HG03045 (cell line): ENCODE data around the gene SERPINA10.

Experiments
- ATAC-seq: cut with Tn5 transposase; IDR thresholded peaks from one replicate; pipeline ENCODE4 v1.9.1; 2021; ENCODE audit warnings: mild to moderate bottlenecking, moderate library complexity; ENCODE audit not compliant: unreplicated experiment

The SERPINA10 gene, protein sequence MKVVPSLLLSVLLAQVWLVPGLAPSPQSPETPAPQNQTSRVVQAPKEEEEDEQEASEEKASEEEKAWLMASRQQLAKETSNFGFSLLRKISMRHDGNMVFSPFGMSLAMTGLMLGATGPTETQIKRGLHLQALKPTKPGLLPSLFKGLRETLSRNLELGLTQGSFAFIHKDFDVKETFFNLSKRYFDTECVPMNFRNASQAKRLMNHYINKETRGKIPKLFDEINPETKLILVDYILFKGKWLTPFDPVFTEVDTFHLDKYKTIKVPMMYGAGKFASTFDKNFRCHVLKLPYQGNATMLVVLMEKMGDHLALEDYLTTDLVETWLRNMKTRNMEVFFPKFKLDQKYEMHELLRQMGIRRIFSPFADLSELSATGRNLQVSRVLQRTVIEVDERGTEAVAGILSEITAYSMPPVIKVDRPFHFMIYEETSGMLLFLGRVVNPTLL

DNA sequence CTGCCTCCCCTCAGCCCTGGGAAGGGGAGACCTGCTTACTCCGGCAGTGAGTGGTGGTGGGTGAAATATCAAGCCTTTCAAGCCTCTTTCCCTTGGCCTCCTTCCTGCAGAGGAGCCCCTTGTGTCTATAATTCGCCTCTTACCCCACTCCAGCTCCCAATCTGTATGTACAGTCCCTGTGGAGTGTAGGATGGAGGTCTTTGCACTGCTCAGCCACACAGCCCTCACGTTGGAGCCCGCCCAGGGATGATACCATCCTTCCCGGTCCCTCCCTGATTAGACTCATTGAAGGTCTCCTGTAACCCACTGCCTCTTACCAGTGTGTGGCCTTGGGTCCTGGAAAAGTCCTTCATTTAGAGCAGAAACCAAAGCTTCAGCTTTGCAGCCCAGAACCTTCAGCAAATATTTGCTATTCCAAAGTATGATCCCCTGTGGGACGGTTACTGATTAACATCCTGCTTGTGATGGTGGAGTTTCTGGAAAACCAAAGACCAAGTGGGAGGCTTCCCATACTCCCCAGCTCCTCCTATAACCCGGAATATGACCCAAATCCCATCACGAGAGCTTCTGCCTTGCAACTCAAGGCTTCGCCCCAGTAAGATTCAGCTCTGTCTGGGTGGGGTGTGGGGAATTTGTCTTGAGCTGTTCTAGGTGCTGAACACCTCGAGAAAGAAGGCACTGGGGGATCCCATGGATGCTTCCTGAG is at the start of gene SERPINA10:
Gene SERPINA10 (minus strand): TSS at position 397 of the 706 bp plus-strand sequence. CDS start 2,675 bp downstream, outside the sequence.
- ATAC-seq, result no peak

DNA sequence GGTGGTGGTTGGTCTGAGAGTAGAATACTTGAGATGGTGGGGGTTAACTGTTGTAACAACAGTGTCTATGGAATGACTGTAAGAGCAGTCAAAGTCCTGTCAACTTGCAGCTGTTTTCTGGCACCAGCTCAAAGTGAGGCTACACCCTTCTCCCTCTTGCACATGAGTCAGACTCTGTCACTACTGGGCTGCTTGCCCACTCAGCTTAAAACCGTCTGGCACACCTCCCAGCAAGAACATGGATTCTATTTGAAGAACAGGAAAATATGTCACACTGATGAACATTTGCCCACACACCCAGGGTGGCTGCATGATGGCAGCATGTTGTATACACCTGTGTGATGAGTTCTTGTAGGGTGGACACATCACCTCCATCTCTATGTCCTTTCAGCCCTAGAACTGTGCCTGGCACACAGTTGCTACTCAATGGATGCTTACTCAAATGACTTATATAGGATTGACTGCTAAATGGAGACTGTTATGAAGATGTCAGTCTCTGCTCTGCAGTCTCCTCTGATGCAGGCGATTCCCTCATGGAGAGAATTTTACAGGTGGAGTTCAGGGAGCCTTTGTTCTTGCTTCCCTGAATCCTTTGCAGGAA is 49.4 kb upstream of the SERPINA10 start:
- no peak for ATAC-seq

DNA sequence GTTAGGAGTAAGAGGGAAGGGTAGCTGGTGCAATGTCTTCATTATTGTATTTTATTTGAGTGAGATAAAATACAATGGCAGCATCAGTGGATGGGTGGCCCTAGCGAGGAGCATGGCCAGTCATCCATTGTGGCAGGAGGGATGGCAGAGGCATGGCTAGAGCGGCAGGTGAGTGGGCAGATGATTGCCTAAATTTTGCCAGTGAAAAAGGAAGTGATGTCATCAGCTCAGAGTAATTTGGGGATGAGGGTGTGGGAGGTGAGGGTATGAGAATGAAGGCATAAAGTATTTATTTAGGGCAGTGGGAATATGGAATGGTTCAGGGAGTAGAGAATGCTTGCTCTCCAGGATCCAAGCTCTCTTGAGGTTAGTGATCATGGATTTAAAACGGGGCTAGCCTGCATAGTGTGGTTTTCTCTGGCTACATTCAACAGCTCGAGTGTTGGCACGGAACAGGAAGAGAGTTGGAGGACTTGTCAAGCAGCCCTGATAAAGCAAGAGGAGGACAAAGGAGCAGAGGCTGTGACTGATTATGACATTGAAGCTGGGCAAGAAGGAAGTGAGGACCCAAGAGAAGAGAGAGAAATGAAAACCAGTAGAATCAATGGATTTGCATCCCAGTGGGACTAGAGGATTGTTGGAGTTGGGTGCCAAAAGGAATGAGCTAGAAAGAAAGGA is 48.7 kb upstream of the SERPINA10 start:
- ATAC-seq, result no peak

DNA sequence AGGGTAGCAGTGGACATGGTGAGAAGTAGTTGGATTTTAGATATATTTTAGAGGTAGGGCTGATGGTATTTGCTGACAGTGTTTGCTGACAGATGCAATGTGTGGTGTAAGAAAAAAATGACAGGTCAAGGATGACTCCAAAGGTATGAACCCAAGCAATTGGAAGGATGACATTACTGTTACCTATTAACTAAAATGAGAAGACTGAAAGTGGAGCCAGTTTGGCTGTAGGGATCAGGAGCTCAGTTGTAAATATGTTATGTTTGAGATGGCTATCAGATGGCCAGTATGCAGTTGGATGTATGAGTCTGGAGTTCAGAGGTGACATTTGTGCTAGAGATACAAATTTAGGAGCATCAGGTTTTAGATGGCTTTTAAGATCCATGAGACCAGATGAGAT is 47.5 kb upstream of the SERPINA10 start:
- ATAC-seq, result no peak

DNA sequence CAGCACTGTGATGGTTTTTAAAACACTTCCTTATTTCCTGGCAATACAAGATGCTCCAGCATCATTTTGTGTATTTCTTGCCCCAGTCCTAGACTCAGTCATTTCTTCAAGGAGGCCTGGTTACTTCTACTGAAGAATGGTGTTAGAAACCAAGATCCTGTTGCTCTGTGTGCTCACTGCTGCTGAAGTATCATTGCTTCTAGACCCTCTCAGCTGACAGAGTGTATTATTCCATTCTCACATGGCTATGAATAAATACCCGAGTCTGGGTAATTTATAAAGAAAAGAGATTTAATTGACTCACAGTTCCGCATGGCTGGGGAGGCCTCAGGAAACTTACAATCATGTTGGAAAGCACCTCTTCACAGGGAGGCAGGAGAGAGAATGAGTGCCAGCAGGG is 45.0 kb upstream of the SERPINA10 start:
- no peak for ATAC-seq

DNA sequence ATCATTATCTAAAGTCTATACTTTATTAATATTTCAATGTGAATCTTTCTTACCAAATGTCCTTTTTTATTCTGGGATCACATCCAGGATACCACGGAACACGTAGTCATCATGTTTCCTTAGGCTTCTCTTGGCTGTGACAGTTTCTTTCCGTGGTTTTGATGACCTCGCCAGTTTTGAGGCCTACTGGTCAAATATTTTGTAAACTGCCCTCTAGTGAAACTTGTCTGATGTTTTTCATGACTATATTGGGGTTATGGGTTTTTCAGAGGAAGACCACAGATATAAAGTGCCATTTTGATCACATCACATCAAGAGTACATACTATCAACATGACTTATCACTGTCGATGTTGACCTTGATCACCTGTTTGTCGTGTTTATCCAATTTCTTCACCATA is 44.2 kb upstream of the SERPINA10 start:
- ATAC-seq, result no peak

DNA sequence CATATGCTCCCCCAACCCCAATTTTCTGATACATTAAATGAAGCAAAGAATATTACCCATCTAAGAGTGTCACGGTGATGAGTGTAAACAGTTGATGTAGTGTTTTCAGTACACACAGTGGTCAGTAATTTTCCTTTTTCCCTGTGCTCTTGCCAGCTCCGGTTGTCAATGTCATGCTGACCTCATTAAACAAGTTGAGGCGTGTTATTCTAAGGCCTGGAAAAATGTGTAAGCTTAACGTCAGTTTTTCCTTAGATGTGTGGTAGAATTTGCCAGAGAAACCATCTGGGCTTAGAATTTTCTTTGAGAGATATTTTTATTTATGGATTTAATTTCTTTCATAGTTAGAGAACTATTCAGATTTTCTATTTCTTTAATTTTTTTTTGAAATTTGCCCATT is 41.8 kb upstream of the SERPINA10 start:
- ATAC-seq, result no peak

DNA sequence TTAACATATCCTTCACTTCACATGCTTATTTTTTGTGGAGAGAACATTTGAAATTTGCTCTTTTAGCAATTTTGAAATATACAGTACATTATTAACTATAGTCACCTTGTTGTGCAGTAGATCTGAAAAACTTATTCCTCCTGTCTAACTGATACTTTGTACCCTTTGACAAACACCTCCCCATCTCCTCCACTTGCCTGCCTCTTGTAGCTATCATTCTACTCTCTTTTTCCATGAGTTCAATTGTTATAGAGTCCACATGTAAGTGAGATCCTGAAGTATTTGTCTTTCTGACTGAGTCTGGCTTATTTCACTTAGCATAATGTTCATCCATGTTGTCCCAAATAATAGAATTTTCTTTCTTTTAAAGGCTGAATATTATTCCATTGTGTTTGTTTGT is 39.5 kb upstream of the SERPINA10 start:
- no peak for ATAC-seq

DNA sequence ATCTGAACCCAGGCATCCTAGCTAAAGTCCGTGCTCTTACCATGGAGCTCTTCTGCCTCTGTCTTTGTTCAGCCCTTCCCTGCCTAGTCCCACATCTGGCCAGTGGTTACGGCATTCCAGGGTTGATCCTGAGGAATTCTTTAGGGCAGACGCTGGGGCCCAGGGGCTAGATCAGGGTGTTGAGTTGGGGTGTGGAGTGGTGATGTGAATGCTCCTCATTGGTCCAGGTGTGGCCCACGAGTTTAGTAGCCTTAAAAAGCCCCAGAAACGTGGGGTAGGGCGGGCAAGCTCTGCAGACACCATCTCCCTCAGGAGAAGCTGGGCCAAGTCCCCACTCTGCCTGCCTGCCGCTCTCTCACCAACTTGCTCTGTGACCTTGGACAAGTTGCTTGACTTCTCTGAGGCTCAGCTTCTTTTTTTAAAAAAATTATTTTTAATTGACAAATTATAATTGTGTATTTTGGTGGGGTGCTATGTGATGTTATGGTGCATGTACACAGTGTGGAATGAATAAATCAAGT is 39.1 kb upstream of the SERPINA10 start:
- ATAC-seq, result no peak

DNA sequence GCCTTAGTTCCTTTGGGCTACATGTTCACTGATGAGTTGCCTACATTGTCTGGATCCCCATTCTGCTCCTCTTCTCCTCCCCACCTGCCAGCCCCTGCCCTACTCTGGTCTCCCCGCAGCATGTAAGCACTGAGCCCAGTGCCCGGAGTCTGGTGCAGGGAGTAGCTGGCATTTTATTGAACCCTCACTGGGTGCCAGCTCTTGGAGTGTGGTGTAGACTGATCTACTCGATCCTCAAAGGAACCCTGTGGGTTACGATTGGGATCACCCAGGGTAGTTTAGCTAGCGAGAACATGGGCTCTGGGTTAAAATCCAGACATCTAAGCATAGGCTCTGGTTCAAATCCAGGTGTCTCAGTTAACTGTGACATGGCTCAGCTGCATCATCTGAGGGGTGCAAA is 38.4 kb upstream of the SERPINA10 start:
- ATAC-seq, result no peak

DNA sequence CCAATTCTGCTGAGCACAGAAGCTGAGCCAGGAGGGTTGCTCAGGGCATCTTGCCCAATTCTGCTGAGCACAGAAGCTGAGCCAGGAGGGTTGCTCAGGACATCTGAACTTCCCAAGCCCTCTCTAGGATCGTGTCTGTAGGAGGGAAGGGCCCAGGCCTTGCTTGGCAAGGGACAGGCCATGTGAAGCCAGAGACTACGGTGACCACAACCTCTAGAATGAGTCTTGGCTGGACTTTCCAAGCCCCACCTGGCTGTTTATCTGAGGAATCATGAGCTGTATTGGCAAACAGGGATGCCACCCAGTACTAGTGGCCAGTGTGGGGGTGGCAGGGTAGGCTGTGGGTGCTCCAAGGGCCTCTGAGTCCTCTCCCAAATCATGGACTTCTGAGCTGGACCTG is 37.8 kb upstream of the SERPINA10 start:
- ATAC-seq, result no peak

DNA sequence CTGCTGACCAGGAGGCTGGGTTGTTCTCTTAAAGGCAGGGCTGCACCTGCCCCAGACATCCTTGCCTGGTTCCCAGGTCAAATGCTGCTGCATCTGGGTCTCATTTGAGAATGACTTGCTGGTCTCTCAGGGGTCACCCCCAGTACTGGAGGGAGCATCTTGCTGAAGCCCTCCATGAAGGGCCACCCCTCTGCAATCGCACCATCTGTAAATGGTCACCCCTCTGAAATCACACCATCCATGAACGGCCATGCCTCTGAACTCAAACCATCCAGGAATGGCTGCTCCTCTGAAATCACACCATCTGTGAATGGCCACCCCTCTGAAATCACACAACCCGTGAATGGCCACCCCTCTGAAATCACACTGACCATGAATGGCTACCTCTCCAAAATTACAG is 37.4 kb upstream of the SERPINA10 start:
- ATAC-seq, result no peak

DNA sequence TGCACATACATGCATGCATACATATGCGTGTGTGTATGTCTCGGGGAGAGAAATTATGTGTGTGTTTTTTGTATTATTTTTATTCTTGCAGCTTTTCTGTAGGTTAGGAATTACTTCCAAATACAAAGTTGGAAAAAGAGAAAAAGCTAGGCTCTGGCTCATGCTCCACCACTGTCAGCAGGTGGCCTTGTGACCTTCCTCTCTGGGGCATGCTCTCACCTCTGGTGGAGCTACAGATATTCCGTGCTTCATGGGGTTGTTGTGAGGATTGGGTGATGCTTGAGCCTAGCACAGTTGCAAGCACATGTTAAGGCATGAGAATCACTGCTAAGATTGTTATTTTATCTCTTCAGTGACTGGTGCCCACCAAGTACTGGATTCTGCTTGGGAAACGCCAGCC is 36.8 kb upstream of the SERPINA10 start:
- ATAC-seq, result no peak

DNA sequence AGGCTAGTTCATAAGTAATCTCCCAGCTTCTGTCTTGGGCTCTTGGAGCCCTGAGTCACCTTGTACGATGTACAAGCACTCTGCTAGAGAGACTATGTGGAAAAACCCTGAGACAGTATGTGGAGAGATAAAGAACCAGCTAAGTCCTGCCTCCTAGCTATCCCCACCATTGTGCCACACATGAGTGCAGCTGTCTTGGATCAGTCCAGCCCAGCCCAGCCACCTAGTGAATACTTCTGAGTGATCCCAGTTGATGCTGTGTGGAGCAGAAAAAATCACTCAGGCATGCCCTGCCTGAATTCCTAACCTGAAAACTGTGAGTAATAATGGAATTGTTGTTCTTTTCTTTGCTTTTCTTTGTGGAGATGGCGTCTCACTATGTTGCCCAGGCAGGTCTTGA is 35.1 kb upstream of the SERPINA10 start:
- ATAC-seq, result no peak

DNA sequence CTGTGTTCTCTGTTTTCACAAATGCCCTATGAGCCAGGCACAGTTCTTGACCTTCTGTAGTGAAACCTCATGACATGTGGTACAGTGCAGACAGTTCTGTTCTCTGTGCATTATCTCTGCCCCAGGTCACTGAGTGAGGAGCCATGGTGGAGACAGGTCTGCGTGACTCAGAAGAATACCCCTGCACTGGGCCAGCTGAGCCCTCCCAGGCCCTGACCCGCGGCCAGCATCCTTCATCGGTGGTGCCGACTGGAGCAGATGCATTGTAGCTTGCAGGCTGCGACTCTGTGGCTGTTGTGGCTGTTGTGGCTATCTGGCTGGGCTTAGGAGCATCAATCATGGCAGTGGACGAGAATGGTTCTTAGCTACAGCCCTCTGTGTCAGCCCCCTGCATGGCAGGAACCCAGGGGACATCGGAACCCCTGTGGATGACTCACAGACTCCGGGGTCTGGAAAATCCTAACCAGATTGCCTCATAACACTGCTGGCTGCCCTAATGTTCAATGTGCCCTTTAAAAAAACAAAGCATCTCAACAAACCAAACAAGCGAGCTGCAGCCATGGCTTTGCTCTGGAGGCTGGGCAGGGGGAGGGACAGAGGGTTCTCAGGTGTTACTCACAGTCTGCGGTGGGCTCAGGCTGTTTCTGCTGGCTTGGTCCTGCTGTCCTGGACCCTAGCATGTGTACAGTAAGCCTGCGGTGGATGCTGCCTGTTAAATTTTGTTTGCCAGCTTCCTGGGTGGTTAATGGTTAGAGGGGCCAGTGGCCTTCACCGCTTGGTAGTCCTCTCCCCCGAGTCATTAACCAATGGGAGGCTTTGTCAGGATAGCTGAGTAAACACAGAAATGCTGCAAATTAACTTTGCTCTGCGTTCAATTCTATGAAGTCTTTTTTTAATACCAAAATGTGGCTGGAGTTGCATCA is 29.8 kb upstream of the SERPINA10 start, which contains the start of gene SERPINA6:
Gene SERPINA6 (minus strand): TSS at position 689 of the 923 bp plus-strand sequence. CDS start 8,688 bp downstream, outside the sequence.
- ATAC-seq, result no peak

DNA sequence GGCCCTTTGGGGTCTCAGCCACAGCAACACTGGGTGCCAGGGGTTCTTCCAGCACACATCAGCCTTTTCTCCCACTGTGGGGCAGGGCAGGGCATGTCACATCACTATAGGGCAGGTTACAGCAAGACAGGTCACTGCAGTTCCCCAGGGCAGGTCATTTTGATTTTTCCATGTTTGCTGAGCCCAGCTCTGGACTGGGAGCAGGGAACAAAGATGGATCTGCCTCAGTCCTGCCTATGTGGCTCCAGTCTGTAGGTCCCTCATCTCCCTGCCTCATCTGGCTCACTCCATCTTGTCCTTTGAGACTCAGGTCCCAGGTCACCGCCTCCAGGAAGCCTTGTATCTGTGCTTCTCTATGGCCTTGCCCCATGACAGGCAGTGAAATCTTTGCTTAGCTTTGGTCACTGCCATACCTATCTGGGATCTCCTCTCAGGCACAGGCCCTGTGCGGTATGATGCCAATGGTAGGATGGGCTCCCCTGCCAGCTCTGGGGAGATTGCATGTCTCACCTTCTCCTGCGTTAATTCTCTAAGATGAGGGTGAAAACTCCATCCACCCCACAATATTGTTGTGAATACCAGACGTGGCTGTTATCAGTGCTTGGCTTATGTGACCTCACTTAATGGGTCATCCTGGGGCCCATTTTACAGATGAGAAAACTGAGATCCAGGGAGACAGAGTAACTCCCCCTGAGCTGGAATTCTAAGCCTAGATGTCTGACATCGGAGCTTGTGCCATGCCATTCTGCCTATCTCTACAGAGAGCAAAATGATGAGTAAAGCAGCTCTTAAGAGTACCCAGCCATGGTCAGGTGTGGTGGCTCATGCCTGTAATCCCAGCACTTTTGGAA is 28.6 kb upstream of the SERPINA10 start:
- ATAC-seq, result no peak

DNA sequence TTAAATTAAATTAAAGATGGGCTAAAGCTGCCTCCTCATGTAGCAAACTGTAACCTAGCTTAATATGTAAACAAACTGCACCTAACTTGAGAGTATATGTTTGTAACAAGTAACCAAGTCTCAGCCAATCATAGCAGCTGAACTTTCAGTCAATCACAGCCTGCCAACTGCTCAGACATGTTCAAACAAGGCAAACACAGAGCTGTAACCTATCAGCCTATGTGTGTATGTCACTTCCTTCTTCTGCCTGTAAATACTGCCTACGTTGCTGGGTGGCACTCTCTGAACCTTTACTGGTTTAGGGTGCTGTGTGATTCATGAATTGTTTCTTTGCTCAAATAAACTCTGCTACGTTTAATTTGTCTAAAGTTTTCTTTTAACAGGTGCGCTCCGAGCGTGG is 27.2 kb upstream of the SERPINA10 start:
- no peak for ATAC-seq

DNA sequence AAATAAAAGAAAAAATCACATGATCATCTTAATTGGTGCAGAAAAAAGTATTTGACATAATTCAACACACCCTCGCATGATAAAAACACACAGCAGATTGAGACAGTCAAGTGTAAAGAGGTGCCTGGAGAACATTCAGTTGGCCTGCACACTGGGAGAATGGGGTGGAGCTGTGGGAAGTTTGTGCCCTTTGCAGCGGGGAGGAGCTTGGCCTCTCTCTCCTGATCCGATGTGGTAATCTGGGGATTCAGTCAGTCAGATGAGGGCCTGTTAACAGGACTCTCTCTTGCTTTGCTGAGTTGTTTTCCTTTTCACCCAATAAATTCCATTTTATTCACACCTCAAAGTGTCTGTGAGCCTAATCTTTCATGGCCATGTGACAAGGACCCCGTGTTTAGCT is 24.2 kb upstream of the SERPINA10 start:
- ATAC-seq, result no peak

DNA sequence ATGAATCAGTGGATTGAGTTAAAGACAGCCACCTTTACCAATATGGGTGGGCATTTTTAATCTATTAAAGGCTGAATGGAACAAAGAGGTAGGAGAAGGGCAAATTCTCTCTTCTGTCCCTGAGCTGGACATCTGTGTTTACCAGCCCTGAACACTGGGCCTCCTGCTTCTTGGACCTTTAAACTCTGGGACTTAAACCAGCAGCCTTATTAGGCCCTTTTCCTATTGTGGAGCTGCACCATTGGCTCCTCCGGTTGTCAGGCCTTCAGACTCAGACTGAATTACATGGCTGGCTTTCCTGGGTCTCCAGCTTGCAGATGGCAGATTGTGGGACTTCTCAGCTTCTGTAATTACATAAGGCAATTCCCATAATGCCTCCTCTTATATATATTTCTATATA is 23.6 kb upstream of the SERPINA10 start:
- ATAC-seq, result no peak
